Measurements from ENCODE around the gene RHOF. TPM values are rescaled to one million over a fixed set of nuclear protein-coding genes. Genes with fewer than 3 reads are reported as not detected.

The RHOF gene
- total RNA-seq, 1 experiment from 2014 or later: 29.1 TPM

DNA sequence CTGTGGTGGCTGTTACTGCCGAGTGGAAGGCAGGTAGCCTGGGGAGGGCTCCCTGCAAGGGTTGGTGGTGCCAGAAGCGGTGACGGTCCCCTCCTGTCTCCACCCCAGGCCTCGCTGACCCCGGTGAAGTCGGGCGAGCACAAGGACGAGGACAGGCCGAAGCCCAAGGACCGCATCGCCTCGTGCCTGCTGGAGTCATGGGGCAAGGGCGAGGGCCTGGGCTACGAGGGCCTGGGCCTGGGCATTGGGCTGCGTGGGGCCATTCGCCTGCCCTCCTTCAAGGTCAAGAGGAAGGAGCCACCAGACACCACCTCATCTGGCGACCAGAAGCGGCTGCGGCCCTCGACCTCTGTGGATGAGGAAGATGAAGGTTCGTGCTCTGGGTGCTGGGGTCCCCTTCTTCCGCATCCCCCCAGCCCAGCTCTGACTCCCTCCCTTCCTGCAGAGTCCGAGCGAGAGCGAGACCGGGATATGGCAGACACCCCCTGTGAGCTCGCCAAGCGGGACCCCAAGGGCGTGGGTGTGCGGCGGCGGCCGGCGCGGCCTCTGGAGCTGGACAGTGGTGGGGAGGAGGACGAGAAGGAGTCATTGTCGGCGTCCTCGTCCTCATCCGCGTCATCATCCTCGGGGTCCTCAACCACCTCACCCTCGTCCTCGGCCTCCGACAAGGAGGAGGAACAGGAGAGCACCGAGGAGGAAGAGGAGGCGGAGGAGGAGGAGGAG lies 23.6 kb upstream of the RHOF start:
- H3K4me3 Mint-ChIP-seq: no peak overlapping the region
- H4K5ac ChIP-seq (ENCODE audit: insufficient read length, low read depth, low read length): no peak overlapping the region
- no peak for DNase-seq
- no peak overlapping the region for H2BK20ac ChIP-seq (ENCODE audit: low read depth, low read length, poor library complexity, severe bottlenecking)
- no peak overlapping the region for H2BK12ac ChIP-seq (ENCODE audit: insufficient read length, low read depth, low read length)
- H3K4me2 ChIP-seq (ENCODE audit: insufficient read depth, insufficient read length, low read length): no peak overlapping the region
- H3K79me1 ChIP-seq (ENCODE audit: insufficient read depth, low read depth, low read length, poor library complexity, severe bottlenecking): peaks cover 2% of the 10 kb centered on the region
- H3K9me3 Mint-ChIP-seq: no peaks in the 10 kb centered on the region; a peak in 1 of 5 replicates
- peaks cover 12 to 17% of the 10 kb centered on the region in 2 experiments for H3K4me1 Mint-ChIP-seq
- no peak overlapping the region for H3K56ac ChIP-seq (ENCODE audit: insufficient read length, low read depth, low read length)
- H3T11ph ChIP-seq (ENCODE audit: low read length): no peak overlapping the region
- H3K4ac ChIP-seq (ENCODE audit: low read depth, low read length): no peak overlapping the region
- H3K23me2 ChIP-seq (ENCODE audit: insufficient read length, low read depth, low read length, poor library complexity, severe bottlenecking): no peaks in the 10 kb centered on the region
- no CpG with 5 or more reads among the region's 47 CpGs for WGBS (ENCODE audit: extremely low coverage, insufficient read length, low lambda C conversion rate)
- peaks cover 3% of the 10 kb centered on the region; the same call in 1 of the 2 replicates for H3K79me2 ChIP-seq (ENCODE audit: insufficient read depth, low read length)
- no peak overlapping the region for H3K9ac ChIP-seq (ENCODE audit: extremely low read depth, insufficient read length, low read length)
- H3K4me1 ChIP-seq (ENCODE audit: insufficient read depth, low read length): no peaks in the 10 kb centered on the region
- no peak overlapping the region for H2AK5ac ChIP-seq (ENCODE audit: insufficient read length, low read length)
- no peaks in the 10 kb centered on the region for H3K9me3 ChIP-seq (ENCODE audit: control insufficient read depth, low read depth, low read length)
- H2AFZ ChIP-seq (ENCODE audit: low read length): no peak overlapping the region
- no peak overlapping the region for H2BK5ac ChIP-seq (ENCODE audit: insufficient read length, low read length)
- no peak overlapping the region for H3K23ac ChIP-seq (ENCODE audit: insufficient read length, low read depth, low read length)
- no peaks in the 10 kb centered on the region for H3K27me3 Mint-ChIP-seq (ENCODE audit: low read depth)
- no peak overlapping the region for H4K91ac ChIP-seq (ENCODE audit: insufficient read length, low read depth, low read length)
- H4K8ac ChIP-seq (replicated peaks; ENCODE audit: insufficient read length, low read depth, low read length): no peak overlapping the region
- H3K27me3 ChIP-seq (ENCODE audit: insufficient read depth, low read length): no peaks in the 10 kb centered on the region
- H4K20me1 ChIP-seq (ENCODE audit: control insufficient read depth, insufficient read depth, insufficient read length): no peaks in the 10 kb centered on the region
- H2BK15ac ChIP-seq (ENCODE audit: low read depth, low read length): no peak overlapping the region
- H3K36me3 Mint-ChIP-seq (ENCODE audit: insufficient read depth in 1 of 3, low read depth in 3 of 3): peaks cover 20 to 73% (median 56%) of the 10 kb centered on the region in 3 experiments
- H2BK120ac ChIP-seq (ENCODE audit: low read depth, low read length, poor library complexity, severe bottlenecking): no peak overlapping the region
- no peak overlapping the region for H3K14ac ChIP-seq (ENCODE audit: insufficient read depth, low read length)
- H3K27ac Mint-ChIP-seq: peak overlapping the region in 1 of 3 experiments; percentile 45; a peak in 1 of 7 replicates
- no peak overlapping the region for H3K18ac ChIP-seq (ENCODE audit: insufficient read length, low read depth, low read length)
- TF ChIP-seq, protein P1, sequence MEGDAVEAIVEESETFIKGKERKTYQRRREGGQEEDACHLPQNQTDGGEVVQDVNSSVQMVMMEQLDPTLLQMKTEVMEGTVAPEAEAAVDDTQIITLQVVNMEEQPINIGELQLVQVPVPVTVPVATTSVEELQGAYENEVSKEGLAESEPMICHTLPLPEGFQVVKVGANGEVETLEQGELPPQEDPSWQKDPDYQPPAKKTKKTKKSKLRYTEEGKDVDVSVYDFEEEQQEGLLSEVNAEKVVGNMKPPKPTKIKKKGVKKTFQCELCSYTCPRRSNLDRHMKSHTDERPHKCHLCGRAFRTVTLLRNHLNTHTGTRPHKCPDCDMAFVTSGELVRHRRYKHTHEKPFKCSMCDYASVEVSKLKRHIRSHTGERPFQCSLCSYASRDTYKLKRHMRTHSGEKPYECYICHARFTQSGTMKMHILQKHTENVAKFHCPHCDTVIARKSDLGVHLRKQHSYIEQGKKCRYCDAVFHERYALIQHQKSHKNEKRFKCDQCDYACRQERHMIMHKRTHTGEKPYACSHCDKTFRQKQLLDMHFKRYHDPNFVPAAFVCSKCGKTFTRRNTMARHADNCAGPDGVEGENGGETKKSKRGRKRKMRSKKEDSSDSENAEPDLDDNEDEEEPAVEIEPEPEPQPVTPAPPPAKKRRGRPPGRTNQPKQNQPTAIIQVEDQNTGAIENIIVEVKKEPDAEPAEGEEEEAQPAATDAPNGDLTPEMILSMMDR (conservative IDR thresholded peaks at IDR 0.05): no peak
- no peak overlapping the region for H3K27ac ChIP-seq (ENCODE audit: insufficient read length, low read depth, low read length)
